Measurements from ENCODE around the gene LAMA1.

- TF ChIP-seq, protein P1, sequence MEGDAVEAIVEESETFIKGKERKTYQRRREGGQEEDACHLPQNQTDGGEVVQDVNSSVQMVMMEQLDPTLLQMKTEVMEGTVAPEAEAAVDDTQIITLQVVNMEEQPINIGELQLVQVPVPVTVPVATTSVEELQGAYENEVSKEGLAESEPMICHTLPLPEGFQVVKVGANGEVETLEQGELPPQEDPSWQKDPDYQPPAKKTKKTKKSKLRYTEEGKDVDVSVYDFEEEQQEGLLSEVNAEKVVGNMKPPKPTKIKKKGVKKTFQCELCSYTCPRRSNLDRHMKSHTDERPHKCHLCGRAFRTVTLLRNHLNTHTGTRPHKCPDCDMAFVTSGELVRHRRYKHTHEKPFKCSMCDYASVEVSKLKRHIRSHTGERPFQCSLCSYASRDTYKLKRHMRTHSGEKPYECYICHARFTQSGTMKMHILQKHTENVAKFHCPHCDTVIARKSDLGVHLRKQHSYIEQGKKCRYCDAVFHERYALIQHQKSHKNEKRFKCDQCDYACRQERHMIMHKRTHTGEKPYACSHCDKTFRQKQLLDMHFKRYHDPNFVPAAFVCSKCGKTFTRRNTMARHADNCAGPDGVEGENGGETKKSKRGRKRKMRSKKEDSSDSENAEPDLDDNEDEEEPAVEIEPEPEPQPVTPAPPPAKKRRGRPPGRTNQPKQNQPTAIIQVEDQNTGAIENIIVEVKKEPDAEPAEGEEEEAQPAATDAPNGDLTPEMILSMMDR (IDR thresholded peaks at IDR 0.05; ENCODE audit: borderline replicate concordance, extremely low read depth, low read length, poor library complexity, severe bottlenecking) = no peak
- TF ChIP-seq EZH2 (IDR thresholded peaks at IDR 0.05; ENCODE audit: borderline replicate concordance, low read depth, low read length, severe bottlenecking) = no peak
Observed at GRCh38 chr18:7122376-7122775, 4.8 kb upstream of the LAMA1 start.
